NCI-H1092 treated with DMSO at 0.1 percent for 48 hours (cell line): ENCODE data around the gene NRIP2.

Experiments used
- DNase-seq: peaks from one replicate; lab custom pipeline; 2025; lab: John Stamatoyannopoulos, UW

NRIP2 gene

GRCh38 chr12:2805143-2805520, 29.7 kb downstream of the NRIP2 start:
- DNase-seq: no peak

DNA sequence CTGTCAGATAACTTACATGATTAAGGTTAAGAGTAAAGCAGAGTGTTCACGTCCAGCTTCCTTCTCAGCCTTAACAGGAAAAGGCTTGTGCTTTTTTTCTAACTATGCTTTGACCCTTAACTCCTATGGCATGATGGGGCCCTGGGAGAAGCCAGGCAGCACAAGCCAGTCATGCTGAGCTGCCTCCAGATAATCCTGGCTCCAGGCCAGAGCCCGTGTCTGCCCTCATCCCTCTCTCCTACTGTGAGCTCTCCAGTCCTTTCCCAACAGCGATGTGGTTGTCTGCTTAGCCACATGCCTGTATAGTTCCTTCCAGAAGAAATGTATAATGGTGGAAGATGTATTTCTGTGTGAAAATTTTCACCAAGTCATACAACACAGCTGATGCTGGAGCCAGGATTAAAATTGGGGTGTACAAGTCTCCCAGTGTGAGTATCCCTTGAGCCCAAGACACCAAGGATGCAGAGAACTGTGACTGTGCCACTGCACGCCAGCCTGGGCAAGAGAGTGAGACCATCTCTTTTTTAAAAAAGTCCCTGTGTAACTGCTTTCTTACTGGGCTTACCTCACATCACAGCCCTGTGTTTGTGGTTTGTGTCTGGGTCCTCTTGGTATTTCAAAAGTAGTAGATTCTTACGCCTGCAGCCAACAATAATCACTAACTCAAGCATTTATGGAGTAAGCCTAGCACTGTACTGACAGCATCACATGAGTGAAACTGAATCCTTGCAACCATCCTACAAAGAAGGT, 30.3 kb downstream of the NRIP2 start:
- no peak for DNase-seq

- DNase-seq: no peak
Observed at GRCh38 chr12:2803635-2804392, 31.0 kb downstream of the NRIP2 start.

GRCh38 chr12:2801044-2801783, 33.6 kb downstream of the NRIP2 start:
- no peak for DNase-seq

DNA sequence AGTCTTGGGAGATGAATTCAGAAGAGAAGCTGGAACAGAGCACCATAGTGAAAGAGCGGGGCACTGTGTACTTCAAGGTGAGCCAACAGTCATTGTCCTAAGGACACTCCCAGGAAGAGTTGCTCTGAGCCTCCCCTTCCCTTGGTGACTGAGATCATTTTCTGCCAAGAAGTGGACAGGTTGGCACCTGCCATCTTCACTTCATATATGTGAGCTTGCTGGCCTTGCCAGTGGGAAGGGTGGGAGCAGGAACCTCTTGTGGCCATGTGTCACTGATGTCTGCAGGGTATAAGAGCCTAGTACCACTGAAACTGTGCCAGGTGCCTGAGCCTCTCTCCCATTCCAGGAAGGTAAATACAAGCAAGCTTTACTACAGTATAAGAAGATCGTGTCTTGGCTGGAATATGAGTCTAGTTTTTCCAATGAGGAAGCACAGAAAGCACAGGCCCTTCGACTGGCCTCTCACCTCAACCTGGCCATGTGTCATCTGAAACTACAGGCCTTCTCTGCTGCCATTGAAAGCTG, 34.7 kb downstream of the NRIP2 start:
- DNase-seq: no peak

- DNase-seq: no peak
Observed at GRCh38 chr12:2797721-2798418, 37.0 kb downstream of the NRIP2 start.

DNA sequence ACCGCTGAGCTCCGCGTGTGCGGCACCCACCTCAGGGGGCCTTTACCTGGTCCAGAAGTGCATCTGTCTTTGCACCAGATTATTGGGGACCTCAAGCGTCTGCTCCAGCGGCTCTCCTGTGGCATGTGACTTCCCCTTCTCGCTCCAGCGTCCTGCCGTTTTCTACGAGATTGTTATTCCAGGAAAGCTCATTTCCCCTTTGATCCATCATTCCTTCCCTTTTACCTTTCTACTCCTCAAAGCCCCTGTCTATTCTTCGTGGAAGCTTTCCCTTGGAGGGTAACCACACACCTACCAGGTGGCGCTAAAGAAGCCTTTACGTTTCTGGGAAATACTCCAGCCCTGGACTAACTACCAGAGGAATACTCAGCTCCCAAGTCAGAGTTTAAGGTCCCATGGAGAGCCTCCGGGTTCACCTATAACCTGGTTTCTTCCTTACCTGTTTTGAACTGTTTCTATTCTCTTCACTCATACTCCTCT, 38.6 kb downstream of the NRIP2 start:
- DNase-seq: no peak

DNA sequence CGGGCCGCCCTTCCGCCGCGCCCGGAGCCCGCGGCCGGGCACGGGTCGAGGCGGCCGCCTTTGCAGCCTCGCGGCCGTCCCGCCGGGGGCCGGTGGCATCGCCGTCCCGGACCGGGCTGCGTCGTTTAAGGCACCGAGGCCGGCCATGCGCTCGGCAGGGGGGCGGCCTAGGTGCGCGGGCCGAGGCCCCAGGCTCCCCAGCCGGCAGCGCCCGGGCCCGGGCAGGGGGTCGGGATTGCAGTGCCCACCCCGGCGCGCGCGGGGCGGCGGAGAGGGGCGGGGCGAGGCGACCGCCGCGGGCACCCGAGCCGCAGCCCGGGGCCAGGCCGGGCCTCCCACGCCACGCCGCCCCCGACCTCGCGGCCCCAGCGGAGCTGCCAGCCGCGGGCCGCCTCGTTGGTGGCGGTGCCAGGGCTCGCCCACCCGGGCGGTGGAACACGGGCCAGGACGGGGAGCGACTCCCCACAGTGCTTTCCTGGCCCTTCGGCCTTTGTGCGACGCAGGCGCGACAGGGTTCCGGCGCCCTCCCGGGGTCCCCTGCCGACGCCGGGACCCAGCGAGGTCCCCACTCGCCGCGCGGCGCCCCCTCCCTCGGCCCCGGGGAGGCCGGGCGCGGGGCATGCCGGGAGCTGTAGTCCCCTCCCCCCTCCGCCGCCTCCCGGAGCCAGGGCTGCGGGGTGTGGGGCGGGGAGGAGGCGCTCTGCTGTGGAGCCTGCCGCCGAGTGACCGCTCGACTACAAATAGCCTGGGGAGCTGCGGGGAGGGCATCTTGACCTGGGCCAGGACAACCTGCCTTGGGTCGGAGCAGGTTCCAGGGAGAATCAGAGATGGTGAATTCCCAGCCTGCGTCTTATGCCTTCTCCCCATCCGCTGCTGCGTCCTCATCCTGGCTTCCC, 39.3 kb downstream of the NRIP2 start:
- DNase-seq: peak; percentile 49

GRCh38 chr12:2794736-2795289, 40.0 kb downstream of the NRIP2 start, which contains the start of gene FKBP4:
FKBP4 (plus strand) TSS chr12:2794970; CDS start chr12:2795140, 170 bp downstream.
- peak; percentile 87 for DNase-seq

- DNase-seq: peak; percentile 78
Observed at GRCh38 chr12:2794191-2794735, 40.6 kb downstream of the NRIP2 start.

DNA sequence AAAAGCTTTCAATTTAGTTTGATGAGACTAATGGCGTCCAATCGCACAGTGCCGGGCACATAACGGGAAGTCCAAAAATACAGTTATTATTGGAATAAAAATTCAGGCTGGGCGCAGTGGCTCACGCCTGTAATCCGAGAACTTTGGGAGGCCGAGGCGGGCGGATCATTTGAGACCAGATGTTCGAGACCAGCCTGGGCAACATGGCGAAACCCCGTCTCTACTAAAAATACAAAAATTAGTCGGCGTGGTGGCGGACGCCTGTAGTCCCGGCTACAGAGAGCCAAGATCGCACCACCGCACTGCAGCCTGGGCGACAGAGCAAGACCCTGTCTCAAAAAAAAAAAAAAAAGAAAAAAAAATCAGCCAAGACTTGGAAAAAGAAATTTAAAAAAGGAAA, 41.3 kb downstream of the NRIP2 start:
- no peak for DNase-seq

DNA sequence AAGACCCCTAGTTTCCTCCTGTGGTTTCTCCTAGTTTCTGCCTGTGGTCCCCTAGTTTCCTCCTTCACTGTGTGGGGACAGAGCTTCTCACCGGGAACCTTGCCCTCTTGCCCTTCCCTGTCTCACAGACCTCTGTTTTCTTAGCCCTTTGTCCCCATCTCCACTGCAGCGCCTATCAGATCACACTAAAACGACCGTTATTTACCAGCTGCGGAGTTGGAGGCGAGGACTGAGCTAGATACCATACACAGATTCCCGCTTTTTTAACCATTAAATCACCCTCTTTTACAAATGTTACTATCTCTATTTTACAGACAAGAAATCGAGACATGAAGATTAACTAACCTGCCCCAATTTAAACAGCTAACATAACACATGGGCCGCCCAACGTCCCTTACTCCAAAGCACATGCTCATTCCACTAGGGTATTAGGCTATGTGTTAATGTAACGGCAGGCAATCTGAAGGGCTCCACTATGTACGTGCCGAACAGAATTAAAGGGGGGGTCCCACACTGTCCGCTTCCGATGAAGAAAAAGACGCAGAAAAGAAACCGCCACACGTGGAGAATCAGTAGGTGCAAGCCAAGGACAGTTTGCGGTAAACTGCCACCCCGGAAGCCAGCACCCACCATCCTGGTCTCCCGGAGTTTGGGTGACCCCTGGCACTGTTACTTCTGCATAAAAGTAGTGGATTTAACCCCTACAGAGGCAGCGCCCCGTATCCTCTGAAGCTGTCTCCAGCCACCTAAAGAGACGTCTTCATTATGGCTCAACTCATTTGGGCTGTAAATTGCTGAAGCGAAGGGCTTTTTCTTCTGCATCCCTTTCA, 41.9 kb downstream of the NRIP2 start:
- no peak for DNase-seq

GRCh38 chr12:2791089-2791488, 43.7 kb downstream of the NRIP2 start:
- no peak for DNase-seq

- no peak for DNase-seq
Observed at GRCh38 chr12:2785017-2785416, 49.8 kb downstream of the NRIP2 start.

DNA sequence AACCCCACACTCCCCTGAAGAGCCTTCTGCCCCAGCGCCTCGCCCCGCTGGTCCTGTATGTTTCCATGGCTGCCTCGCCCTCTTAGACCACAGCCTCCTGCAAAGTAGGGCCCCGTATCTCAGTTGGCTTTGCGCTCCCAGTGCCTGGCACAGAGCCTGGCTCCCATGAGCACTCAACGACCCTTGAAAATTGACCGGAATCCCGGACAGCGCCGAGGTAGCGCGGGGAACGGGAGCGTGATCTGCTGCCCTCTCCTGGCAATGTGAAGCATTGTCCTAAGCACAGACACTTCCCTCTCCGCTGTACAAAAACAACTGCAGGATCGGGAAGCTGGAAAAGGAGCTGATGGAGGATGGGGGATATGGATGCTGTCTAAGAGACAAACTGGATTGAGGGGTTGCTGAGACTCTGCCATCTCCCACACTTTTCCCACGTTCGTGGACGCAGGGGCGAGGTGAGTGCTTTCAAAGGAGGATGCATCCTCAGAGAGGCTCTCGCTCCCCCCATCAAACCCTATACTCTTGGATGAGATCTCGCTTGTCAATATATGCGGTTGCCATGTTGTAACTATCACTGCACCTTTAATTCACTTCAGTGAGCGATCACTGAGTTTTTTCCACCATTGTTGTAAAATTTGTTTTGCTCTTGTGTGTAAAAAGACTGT, 50.8 kb downstream of the NRIP2 start:
- DNase-seq: peak; percentile 85

- DNase-seq: no peak
Observed at GRCh38 chr12:2779281-2779680, 55.6 kb downstream of the NRIP2 start.

DNA sequence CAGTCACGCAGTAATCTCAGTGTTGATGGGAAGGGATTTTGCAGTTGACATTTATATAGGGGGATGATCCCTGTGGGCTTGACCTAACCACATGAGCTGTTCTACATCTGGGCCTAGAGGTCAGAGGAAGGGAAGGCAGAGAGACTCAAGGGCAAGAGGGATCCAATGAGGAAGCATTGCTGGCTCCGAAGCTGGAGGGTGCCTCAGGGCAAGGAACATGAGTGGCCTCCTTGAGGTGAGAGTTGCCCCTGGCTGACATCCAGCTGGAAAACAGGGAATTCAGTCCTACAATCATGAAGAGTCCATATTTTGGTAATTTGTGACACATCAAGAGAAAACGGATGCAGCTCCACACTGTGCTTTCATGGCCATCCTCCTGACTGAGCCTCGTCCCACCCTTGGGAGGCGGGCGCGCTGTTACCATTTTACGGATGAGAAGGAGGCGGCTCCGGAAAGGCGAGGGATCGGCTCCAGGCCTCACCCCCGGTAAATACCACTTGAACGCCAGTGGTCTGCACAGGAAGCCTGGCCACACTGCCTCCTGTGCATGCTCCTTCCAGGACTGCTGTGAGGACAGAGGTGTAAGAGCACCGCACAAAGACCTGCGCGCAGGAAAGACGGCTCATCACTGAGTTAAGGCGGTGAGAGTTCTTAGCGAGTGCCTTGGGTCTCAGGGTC, 58.6 kb downstream of the NRIP2 start:
- DNase-seq: no peak

GRCh38 chr12:2775431-2775830, 59.4 kb downstream of the NRIP2 start:
- DNase-seq: no peak
